Muscle layer of colon (tissue), 2 donors: Measurements from ENCODE around the gene TNF.

Experiments
- H3K27ac ChIP-seq: one replicate; pipeline ENCODE4 v1.7.0; 2013; ENCODE audit warnings: low read depth, mild to moderate bottlenecking, low read length, moderate library complexity
- H3K27me3 ChIP-seq, 2 donors: one replicate each; pipeline ENCODE4 v1.7.0; 2013; ENCODE audit warnings: low read length in 2 of 2, mild to moderate bottlenecking in 2 of 2; ENCODE audit not compliant: insufficient read depth in 2 of 2, control insufficient read depth in 1 of 2
- H3K36me3 ChIP-seq: one replicate; pipeline ENCODE4 v1.7.0; 2013; ENCODE audit warnings: mild to moderate bottlenecking, low read length; ENCODE audit not compliant: insufficient read depth
- H3K4me1 ChIP-seq: one replicate; pipeline ENCODE4 v1.7.0; 2013; ENCODE audit warnings: mild to moderate bottlenecking, low read length; ENCODE audit not compliant: insufficient read depth
- H3K4me3 ChIP-seq, 2 donors: one replicate each; pipeline ENCODE4 v1.7.0; 2013; ENCODE audit warnings: low read length in 2 of 2, low read depth in 1 of 2, mild to moderate bottlenecking in 1 of 2, moderate library complexity in 1 of 2
- H3K9ac ChIP-seq: one replicate; pipeline ENCODE4 v1.7.0; 2013; ENCODE audit warnings: low read length
- H3K9me3 ChIP-seq: one replicate; pipeline ENCODE4 v1.7.0; 2013; ENCODE audit warnings: mild to moderate bottlenecking, low read length
- donor health status: abdominal sarcoma.
- donor health status: Adenocarcinoma of cecum.

TNF gene

GRCh38 chr6:31626952-31627351, 51.6 kb downstream of the TNF start:
- Histone ChIP-seq H3K4me3 (no peak overlapping the region), H3K27ac (no peak overlapping the region), H3K9me3 (no peaks in the 10 kb centered on the region), H3K36me3 (peaks cover 85% of the 10 kb centered on the region), H3K4me1 (peaks cover 10% of the 10 kb centered on the region), H3K27me3 (no peaks in the 10 kb centered on the region), H3K9ac (no peak overlapping the region)

- no peaks in the 10 kb centered on the region for H3K27me3 ChIP-seq
- peaks cover 93% of the 10 kb centered on the region for H3K36me3 ChIP-seq
- H3K9me3 ChIP-seq = no peaks in the 10 kb centered on the region
- H3K27ac ChIP-seq = no peak overlapping the region
- H3K9ac ChIP-seq = no peak overlapping the region
- H3K4me1 ChIP-seq = peaks cover 2% of the 10 kb centered on the region
- no peak overlapping the region for H3K4me3 ChIP-seq
Observed at GRCh38 chr6:31627690-31628287, 52.4 kb downstream of the TNF start.
